Measurements from ENCODE around the gene NELFCD. TPM values are rescaled to one million over a fixed set of nuclear protein-coding genes. Genes with fewer than 3 reads are reported as not detected.

NELFCD gene
- total and polyA plus RNA-seq, 9 of the 15 experiments (the other 6 are each of a cell fraction or from before 2014, with no cell fraction given): 11.7 to 163 (median 96.5) TPM

GRCh38 chr20:59032023-59032712 is 51.1 kb downstream of the NELFCD start, which contains the start of gene ATP5F1E (continued):
- TF ChIP-seq MXI1 (IDR thresholded peaks at IDR 0.05; ENCODE audit: low read depth, low read length): no peak
- no peak for TF ChIP-seq ZBTB8A (IDR thresholded peaks at IDR 0.05; ENCODE audit: partially characterized antibody)
- TF ChIP-seq HCFC1 (IDR thresholded peaks at IDR 0.05; ENCODE audit: low read depth, low read length): no peak; the same call in 1 of the 2 replicates
- peak in 1 of 2 experiments; percentile 57; a peak in 1 of 4 replicates for TF ChIP-seq MLLT1 (IDR thresholded peaks at IDR 0.05)
- peak; percentile 82 for TF ChIP-seq KDM5B (IDR thresholded peaks at IDR 0.05; ENCODE audit: insufficient replicate concordance, low read depth, low read length)
- no peak for TF ChIP-seq KDM1A (IDR thresholded peaks at IDR 0.05)
- TF ChIP-seq SAFB2 (IDR thresholded peaks at IDR 0.05; ENCODE audit: borderline replicate concordance, low read depth, low read length, severe bottlenecking): no peak
- TF ChIP-seq ZFP91 (CRISPR knock-in tag; IDR thresholded peaks at IDR 0.05): no peak
- TF ChIP-seq ZNF507 (tag; conservative IDR thresholded peaks at IDR 0.05): 0 out of 2 replicates have a peak, but pooled peaks have one; percentile 31
- TF ChIP-seq DLX4 (CRISPR knock-in tag; IDR thresholded peaks at IDR 0.05): no peak
- peak; percentile 98 for TF ChIP-seq ZNF830 (CRISPR knock-in tag; IDR thresholded peaks at IDR 0.05)
- peak; percentile 86 for TF ChIP-seq RBBP5 (IDR thresholded peaks at IDR 0.05; ENCODE audit: borderline replicate concordance, insufficient read depth, low read length, poor library complexity, severe bottlenecking)
- no peak for TF ChIP-seq KAT2B (IDR thresholded peaks at IDR 0.05; ENCODE audit: low read depth, low read length)
- TF ChIP-seq SPI1 (IDR thresholded peaks at IDR 0.05; ENCODE audit: borderline replicate concordance, low read depth, low read length): peak; percentile 68; the same call in 1 of the 2 replicates
- TF ChIP-seq PTBP1 (IDR thresholded peaks at IDR 0.05; ENCODE audit: low read depth, low read length): no peak
- TF ChIP-seq SMARCB1 (IDR thresholded peaks at IDR 0.05; ENCODE audit: insufficient read length, low read depth): no peak
- peak; percentile 75 for TF ChIP-seq ZBTB12 (CRISPR knock-in tag; IDR thresholded peaks at IDR 0.05)
- TF ChIP-seq ZFP36 (IDR thresholded peaks at IDR 0.05; ENCODE audit: low read depth, low read length, partially characterized antibody): no peak
- TF ChIP-seq HIVEP1 (CRISPR knock-in tag; IDR thresholded peaks at IDR 0.05): peak; percentile 95
- TF ChIP-seq ZNF165 (CRISPR knock-in tag; IDR thresholded peaks at IDR 0.05; ENCODE audit: borderline replicate concordance): peak; percentile 96
- TF ChIP-seq ZNF583 (CRISPR knock-in tag; IDR thresholded peaks at IDR 0.05): peak; percentile 98
- TF ChIP-seq ZNF280B (CRISPR knock-in tag; IDR thresholded peaks at IDR 0.05): peak; percentile 72; the same call in 1 of the 2 replicates
